ENCODE results near the gene ENGASE. TPM values are rescaled to one million over a fixed set of nuclear protein-coding genes. Genes with fewer than 3 reads are reported as not detected.

The ENGASE gene
- polyA plus RNA-seq, 1 of the 3 experiments (the other 2 are of a cell fraction) = 30.1 TPM

- TF ChIP-seq MAX (IDR thresholded peaks at IDR 0.05; ENCODE audit: low read depth) = no peak
- TF ChIP-seq TCF12 (IDR thresholded peaks at IDR 0.05) = no peak
- TF ChIP-seq PBX3 (IDR thresholded peaks at IDR 0.05) = no peak
- TF ChIP-seq FOSL2 (IDR thresholded peaks at IDR 0.05; ENCODE audit: borderline replicate concordance, low read depth) = no peak
- TF ChIP-seq, protein P1, sequence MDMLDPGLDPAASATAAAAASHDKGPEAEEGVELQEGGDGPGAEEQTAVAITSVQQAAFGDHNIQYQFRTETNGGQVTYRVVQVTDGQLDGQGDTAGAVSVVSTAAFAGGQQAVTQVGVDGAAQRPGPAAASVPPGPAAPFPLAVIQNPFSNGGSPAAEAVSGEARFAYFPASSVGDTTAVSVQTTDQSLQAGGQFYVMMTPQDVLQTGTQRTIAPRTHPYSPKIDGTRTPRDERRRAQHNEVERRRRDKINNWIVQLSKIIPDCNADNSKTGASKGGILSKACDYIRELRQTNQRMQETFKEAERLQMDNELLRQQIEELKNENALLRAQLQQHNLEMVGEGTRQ (IDR thresholded peaks at IDR 0.05; ENCODE audit: borderline replicate concordance, low read depth, low read length) = no peak
- TF ChIP-seq, protein P2, sequence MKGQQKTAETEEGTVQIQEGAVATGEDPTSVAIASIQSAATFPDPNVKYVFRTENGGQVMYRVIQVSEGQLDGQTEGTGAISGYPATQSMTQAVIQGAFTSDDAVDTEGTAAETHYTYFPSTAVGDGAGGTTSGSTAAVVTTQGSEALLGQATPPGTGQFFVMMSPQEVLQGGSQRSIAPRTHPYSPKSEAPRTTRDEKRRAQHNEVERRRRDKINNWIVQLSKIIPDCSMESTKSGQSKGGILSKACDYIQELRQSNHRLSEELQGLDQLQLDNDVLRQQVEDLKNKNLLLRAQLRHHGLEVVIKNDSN (IDR thresholded peaks at IDR 0.05; ENCODE audit: borderline replicate concordance, low read depth) = no peak
- no peak for TF ChIP-seq EP300 (IDR thresholded peaks at IDR 0.05; ENCODE audit: borderline replicate concordance in 1 of 2, low read depth in 1 of 2, low read length in 1 of 2)
- 0 out of 2 replicates have a peak, but pooled peaks have one; percentile 9 for TF ChIP-seq NRF1 (IDR thresholded peaks at IDR 0.05; ENCODE audit: low read depth, low read length)
- no peak for TF ChIP-seq FOXJ3 (CRISPR knock-in tag; IDR thresholded peaks at IDR 0.05)
- no peak for TF ChIP-seq TEAD4 (IDR thresholded peaks at IDR 0.05; ENCODE audit: borderline replicate concordance, insufficient read depth)
- no peak for TF ChIP-seq JUND (IDR thresholded peaks at IDR 0.05)
- TF ChIP-seq CHD2 (IDR thresholded peaks at IDR 0.05; ENCODE audit: low read length, partially characterized antibody) = peak; percentile 8
- TF ChIP-seq MEF2A (IDR thresholded peaks at IDR 0.05; ENCODE audit: borderline replicate concordance, low read depth) = no peak
- TF ChIP-seq RFX5 (IDR thresholded peaks at IDR 0.05; ENCODE audit: low read length) = no peak
- peak; percentile 90 for TF ChIP-seq SMC3 (IDR thresholded peaks at IDR 0.05; ENCODE audit: low read depth, low read length)
- TF ChIP-seq SIN3A (IDR thresholded peaks at IDR 0.05; ENCODE audit: borderline replicate concordance, low read depth, low read length) = no peak
- no peak for TF ChIP-seq TAF1 (IDR thresholded peaks at IDR 0.05; ENCODE audit: borderline replicate concordance, low read depth, low read length)
- TF ChIP-seq GABPA (IDR thresholded peaks at IDR 0.05; ENCODE audit: low read depth) = no peak
- no peak for TF ChIP-seq FOXM1 (IDR thresholded peaks at IDR 0.05; ENCODE audit: low read depth)
- TF ChIP-seq GATA2 (CRISPR knock-in tag; IDR thresholded peaks at IDR 0.05) = no peak
- peak; percentile 78 for TF ChIP-seq RAD21 (IDR thresholded peaks at IDR 0.05; ENCODE audit: low read length)
- TF ChIP-seq RCOR1 (IDR thresholded peaks at IDR 0.05; ENCODE audit: low read length) = peak; percentile 17; the same call in 1 of the 2 replicates
- TF ChIP-seq POLR2AphosphoS5 (IDR thresholded peaks at IDR 0.05; ENCODE audit: low read depth, low read length) = no peak
- TF ChIP-seq MXI1 (IDR thresholded peaks at IDR 0.05; ENCODE audit: low read depth, low read length) = peak; percentile 35; the same call in 1 of the 2 replicates
Observed at GRCh38 chr17:79082311-79083190, 7.9 kb downstream of the ENGASE start (continued).
